Fibroblast of skin of left biceps (primary cell): Measurements from ENCODE around the gene ACTRT3.
A peak's percentile ranks its signal among the peaks of the same experiment; 100 is the strongest.

Experiments
- DNase-seq, 2 experiments: peaks; one replicate each; pipeline ENCODE4 v3.0.0-alpha.2; 2013; ENCODE audit warnings: low read depth in 2 of 2

Gene ACTRT3

DNA sequence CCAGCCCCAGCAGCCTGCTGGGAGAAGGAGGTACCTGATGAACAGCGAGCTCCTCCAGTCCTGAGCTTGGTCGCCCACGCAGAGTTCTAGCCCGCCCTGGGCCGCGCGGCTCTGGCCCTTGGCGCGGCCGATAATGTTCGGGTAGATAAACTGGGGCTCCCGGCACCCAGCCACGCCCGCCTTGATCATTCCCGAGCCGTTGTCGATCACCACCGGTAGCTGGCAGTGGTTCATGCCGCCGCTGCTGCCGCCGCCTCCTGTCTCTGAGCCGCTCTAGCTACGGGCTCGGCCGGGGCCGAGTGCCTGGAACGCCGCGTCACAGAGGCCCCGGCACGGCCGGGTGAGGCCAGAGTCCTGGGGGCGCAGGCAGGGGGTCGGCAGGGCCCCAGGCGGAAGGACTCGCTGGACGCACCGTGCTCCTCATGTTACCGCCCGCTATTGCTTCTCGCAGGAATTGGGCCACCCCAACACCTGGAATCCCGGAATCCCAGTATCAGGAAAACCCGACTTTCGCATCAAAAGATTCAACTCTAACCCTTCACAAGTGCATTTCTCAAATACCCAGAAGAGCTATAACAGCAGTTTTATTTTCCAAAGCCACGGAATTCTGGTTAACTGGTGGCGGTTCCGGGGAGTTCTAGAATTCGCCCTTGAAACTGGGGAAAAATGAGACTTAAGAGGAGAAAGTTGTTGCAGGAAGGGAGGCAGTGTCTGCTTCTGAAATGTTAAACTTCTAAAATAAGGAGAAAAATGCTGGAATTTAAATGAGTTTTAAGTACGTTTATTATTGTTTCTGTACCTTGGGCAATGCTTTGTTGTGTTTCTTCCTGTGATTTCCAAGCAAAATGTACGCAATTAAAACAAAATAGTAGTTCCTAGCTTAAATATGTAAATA, at the start of gene ACTRT3:
Gene ACTRT3 (minus strand): TSS at position 275 of the 895 bp plus-strand sequence. CDS start 41 bp downstream, at position 234.
- DNase-seq = no peak

DNA sequence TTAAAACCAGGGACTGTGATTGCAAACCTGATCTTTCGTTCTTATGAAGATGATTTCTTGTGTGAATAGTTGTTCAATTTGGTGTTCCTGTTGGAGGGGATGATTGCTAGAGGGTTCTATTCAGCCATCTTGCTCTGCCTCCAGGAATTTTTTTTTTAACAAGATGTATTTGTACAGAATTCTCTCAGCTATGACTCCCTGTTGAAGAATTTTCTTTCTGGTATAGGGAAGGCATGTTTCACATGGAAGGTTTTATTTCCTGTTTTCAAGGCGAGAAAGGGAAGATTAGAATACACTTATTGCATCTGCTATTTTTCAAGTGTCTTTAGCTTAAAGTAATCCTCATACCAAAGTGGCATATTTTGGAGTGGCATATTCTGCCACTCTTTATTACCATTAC, 49.0 kb upstream of the ACTRT3 start:
- peak in 1 of 2 experiments; percentile 10 for DNase-seq

DNA sequence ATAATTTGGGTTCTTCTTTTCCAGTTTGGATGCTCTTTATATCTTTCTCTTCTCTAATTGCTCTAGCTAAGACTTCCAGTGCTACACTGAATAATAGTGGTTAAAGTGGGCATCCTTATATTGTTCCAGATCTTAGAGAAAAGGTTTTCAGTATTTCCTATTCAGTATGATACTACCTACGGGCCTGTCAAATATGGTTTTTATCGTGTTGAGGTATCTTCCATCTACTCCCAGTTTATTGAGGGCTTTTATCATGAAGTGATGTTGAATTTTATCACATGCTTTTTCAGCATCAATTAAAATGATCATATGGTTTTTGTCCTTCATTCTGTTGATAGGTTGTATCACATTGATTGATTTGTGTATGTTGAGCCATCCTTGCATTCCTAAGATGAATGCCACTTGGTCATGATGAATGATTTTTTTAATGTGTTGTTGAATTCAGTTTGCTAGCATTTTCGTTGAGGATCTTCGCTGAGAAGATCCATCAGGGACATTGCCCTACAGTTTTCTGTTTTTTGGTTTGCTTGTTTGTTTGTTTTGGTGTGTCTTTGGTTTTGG, 46.3 kb upstream of the ACTRT3 start:
- no peak for DNase-seq

DNA sequence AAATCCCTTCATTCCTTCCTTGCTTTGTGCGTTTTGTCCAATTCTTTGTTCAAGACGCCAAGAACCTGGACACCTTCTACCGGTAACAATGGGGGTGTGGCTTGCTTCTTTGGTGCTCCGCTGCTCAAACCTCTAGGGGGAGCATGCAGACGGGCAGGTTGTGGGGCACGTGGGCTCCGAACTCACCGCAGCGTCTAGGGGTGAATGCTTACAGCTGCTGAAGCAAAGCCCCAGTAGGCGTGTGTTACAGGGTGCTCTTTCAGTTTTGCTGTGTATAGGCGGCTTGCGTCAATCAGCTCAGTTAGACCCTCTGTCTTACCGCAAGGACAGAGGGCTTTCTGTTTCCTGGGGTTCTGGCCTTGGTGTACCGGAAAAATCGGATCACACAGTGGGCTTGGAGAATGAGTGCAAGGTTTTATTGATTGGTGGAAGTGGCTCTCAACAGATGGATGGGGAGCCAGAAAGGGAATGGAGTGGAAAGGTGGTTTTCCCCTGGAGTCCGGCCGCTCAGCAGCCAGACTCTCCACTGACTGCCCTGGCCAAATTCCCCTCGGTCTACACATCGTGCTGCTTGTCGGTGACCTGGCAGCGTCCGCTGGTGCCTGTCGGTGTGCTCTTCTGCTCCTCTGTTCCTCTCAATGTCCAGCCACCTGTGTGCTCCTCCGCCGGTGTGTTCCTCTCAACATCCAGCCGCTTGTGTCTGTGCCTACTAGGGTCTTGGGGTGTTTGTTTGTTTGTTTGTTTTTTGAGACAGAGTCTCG, 44.6 kb upstream of the ACTRT3 start:
- DNase-seq = no peak

DNA sequence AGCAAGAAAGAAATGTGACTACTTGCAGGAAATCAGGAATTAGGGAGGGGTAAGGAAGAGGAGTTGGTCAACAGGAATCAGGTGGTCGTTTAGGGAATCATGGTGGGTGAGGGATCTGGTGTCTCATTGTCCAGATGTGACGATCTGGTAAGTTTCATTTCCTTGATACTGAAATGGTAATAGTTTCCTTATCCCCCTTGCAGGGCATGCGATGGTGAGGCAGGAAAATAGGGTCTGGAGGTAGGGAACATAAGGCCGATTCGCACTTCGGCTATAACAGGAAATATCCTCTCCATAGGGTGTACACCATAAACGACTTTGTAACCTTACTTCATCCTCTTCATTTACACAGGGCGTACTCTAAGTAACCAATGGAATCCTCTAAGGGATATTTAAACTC, 43.9 kb upstream of the ACTRT3 start:
- no peak for DNase-seq

DNA sequence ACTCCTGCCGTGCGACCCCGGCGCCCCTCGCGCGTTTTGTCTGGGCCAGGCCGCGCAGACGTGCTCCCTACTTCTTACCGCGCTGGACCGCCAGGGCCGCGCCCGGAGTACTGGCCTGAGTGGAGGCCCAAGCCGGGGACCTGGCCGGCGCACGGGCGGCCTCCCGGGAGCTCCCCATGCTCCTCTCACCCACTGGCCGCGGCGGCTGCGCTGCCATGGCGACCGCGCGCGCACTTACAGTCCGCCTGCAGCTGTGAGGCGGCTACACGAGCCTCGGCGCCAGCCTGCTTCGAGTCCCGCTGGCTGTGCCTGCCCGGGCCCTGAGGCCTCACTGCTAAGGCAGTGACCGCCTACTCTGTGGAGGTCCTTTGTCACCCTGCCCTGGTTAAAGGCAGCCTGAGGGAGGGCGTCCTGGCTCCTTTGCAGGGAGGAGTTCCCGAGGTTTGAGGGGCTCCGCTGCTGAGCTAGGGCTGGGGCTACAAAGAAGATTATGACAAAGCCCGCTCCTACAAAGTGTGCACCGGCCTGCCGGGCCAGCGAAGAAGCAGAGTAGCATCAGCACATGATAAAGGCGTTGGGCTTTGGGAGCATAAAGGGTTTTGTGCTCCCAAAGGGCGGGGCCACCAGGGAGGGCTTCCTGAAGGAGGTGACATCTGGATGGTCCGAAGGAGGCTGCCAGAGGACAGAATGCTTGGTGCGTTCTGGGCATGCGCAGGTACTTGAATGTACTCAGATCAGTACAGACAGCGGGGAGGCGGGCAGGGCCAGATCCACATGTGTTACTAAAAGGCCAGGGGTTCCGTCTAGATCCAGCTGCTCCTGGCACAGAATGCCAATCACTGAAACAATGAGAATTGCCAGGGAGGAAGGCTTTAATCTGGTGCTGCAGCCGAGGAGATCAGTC, 43.2 kb upstream of the ACTRT3 start, which contains the start of the genes LRRC34 and LRRIQ4:
Gene LRRC34 (minus strand): TSS at position 573 of the 904 bp plus-strand sequence. CDS start 356 bp downstream, at position 217.
Gene LRRIQ4 (plus strand): TSS at position 539 of the 904 bp plus-strand sequence. CDS start 9,052 bp downstream, outside the sequence.
- DNase-seq = peak in 1 of 2 experiments; percentile 19

DNA sequence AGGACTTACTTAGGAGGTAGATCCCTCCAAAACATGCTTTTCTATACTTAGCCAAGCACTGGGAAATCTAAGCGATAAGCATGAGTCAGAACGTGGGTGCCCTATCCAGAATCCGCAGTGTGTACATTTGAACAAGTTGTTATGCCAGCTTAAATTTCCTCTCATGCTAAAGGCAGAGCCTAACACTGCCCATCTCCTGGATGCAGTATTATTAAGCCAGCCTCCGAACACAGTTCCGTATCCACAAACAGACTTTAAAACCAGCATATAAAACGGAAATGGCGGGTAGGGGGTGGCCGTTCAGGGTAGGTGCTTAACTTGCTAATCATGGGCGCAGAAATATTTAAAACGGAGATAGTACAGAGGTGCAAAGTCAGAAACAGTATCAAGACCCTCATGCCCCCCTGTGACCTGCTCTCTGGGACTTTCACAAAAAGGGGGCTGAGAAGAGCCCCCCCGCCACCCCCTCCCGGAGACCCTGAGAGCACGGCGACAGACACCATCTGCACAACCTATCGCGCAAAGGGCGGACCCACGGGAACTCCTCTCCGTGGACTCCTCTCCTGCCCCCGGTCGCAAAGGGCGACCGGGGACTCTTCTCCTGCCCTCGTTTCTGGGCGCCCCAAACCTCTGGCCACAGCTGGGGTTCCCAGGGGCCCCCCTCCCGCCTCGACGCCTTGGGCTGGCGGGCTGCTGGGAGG, 42.4 kb upstream of the ACTRT3 start:
- peak in 1 of 2 experiments; percentile 21 for DNase-seq

DNA sequence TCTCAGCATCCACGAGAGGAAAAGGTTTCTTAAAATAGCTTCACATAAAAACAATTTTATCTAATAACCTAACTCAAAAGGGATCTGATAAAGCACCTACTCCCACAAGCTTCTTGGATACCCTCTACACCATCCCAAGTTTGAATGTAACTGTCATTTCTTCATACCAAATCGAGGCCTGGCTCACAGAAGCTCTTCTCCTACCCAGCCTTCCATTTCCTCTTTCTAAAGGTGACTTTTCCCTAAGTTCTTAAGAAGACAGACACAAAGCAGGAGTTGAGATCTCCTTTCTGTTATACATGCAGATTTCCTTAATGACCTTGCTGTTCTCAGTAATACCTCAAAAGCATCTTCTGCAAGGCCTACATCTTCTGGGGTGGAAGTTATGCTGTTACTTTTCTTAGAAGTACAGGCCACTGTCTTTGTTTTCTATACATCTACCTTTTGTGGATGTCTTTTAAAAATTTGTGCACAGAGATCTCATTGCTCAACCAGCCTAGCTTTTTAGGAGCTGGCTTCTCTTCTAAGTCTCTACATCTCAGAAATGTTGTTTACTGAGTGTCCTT, 40.0 kb upstream of the ACTRT3 start:
- no peak for DNase-seq

DNA sequence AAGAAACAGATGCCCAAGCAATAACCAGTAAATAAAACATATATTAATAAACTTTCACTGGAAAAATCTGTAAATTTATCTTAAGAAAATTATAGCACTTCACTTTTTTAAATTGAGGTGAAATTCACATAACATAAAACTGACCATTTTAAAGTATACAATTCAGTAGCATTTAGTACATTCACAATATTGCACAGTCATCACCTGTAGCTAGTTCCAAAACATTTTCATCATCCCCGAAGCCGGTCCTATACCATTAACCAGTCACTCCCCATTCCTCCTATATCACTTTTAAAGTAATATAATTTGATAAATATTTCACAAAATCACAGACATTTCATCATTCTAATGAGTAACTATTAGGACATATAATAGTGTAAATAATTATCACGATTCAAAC, 35.3 kb upstream of the ACTRT3 start:
- DNase-seq = no peak

DNA sequence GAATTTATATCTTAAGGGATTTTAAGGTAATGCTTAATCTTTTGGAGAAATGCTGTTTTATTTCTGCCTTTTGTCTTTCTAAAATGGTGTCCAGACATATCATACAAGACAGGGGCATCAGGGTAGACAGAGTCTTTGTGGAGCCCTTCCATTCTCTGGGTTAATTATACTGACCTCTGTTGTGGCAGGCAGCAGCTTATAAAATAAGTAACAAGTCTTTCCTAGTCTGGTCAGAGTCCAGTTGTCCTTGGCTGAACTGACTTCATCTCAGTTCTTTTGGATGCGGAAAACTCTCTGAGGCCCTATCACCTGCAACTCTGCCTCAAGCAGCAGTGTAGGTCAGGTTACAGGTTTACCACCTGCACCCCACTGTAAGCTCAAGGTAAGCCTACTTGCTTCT, 23.0 kb upstream of the ACTRT3 start:
- no peak for DNase-seq

DNA sequence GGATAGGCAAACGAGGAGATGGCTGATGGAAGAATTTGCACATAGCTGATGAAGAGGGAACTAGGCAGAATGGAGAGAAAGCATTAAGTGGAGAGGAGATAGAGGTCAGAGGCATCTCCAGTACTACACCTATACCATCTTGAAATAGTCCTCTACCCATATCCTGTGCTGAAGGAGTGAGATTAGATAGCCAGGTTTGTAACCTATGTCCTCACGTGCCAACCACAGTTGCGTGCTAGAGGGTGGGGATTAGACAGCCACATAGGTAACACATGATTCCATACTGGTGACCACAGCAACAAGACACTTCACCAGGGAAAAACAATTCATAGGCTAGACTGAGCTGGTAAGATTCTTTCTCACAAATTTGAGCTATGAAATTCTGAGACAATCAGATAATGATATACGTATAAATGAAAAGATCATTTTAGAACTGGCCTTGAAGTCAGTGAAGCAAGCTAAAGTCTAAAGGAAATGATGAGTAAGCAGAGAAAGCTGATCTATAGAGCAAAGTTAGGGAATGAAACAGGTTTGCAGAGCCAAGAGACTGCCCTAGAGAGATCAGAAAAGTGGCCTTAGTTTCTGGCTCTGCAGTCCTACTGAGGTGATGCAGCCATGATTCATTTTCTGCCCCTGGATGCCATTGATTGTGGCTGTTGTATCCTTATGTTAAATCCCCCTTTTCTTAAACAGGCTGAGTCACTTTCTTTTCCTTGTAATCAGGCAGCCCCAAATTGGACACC, 21.5 kb upstream of the ACTRT3 start:
- DNase-seq = no peak

DNA sequence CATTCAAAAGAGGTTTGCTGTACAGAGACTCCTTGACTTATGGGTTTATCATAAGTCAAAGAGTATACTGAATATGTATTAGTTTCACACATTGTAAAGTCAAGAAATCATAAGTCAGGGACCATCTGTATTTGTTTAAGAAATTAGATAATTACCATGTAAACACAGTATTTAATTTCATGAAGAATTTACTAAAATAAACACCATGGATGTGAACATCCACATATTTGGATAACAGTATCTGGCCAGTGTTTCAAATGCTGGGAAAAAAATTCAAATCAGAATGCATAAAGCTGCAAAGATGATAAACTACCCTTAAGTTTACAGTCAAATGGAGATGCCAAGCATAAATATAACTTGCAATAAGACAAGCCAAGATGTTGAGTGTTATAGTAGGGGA, 20.9 kb upstream of the ACTRT3 start:
- DNase-seq = no peak

DNA sequence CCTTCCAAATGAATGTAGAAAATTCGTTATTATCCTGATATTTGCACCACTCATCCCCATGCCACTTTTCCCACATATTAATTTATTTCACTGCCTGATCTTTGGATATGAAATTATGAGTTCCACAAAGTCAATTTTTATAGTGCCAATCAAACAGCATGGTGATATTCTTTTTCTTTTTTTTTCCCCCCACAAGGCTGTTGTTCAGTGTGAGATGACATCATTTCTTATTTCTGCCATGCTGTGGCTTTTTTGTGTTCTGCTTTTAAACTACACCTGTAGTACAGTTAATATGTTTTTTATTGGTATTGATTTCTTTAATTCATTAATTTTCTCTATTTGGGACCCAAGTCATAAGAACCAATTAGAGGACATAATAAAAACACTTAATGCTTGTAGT, 18.4 kb upstream of the ACTRT3 start:
- no peak for DNase-seq

DNA sequence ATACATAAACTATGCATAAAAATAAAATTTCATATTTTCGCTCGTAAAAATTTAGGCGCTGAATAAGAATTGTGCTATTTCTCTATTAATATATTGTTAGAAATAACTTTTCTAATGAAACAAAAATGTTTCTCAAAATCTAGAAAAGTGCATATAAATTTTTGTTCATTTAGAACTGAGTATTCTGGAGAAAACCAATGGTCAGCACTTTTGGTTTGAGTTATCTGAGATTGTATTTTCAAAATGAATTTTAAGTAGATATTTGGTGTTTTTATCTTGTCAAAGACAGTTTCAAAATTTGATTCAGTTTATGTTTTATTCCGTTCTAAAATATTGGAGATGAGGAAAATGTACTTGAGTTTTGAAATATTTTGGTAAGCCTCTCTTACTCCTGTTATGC, 17.8 kb upstream of the ACTRT3 start:
- DNase-seq = no peak

DNA sequence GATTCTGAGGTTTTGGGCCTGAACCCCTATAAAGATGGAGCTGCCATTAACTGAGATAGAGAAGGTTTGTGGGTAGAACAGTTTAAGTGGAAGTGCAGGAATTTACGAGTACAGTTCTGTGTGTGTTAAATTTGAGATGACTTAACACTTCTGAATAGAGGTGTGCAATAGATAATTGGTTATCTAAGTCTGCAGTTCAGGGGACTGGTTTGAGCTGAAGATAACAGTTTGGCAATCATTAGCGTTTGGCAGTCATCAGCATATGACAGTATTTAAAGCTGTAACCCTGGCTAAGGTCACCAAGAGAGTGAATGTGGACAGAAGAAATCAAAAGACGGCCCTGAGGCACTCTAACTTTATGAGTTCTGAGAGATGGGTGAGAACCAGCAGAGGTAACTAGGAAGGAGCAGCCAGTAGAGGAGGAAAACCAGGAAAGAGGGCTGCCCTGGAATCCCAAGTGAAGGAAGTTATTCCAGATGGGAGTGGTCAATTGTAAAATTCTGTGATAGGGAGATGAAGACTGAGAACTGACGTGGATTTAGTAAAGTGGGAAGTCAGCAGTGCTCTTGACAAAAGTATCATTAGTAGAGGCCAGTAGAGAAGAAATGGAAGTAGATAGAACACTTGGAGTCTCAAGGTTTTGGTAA, 12.0 kb upstream of the ACTRT3 start:
- no peak for DNase-seq

DNA sequence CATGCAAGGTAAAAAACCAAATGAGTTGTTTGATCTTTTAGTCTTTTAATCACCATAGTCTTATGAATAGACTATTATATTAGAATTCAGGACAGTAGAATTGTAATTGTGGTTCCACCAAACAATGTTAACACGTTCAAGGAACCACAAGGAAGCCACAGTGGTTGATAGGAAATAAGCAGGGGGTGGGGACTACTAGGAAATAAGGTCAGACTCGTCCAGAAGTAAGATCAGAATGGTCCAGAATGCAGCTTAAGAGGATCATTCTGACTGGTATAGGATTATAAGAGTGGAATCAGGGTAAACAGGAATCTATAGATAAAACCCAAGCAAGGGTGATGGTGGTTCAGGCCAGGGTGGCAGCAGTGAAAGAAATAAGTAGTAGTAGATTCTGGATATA, 11.4 kb upstream of the ACTRT3 start:
- DNase-seq = no peak

DNA sequence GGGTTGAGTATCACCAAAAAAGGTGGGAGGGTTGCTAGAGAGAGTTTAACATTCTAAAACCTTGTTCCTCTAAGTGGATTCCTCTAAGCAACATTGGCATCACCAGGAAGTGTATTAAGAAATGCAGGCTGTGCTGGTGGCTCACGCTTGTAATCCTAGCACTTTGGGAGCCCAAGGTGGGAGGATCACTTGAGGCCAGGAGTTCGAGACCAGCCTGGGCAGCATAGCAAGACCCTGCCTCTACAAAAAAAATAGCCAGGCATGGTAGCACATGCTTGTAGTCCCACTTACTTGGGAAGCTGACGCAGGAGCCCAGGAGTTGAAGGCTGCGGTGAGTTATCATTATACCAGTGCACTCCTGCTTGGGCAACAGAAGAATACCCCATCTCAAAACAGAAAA, 8.5 kb upstream of the ACTRT3 start:
- DNase-seq = no peak

DNA sequence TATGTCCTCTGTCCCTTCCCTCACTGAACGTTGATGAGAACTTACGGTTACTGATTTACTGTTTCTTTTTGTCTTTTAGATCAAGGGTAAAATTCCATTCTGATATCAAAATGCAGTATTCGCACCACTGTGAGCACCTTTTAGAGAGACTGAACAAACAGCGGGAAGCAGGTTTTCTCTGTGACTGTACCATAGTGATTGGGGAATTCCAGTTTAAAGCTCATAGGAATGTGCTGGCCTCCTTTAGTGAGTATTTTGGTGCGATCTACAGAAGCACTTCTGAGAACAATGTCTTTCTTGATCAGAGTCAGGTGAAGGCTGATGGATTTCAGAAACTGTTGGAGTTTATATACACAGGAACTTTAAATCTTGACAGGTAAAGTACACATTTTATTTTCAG, 4.8 kb upstream of the ACTRT3 start:
- DNase-seq = no peak
